HS-27A (cell line): ENCODE results near the gene BRD8.
"Not testable (repeated sequence)": the region's sequence is repeated elsewhere in the genome, so short reads cannot be mapped to it uniquely, and the experiment has no call there.

Source experiments
- DNase-seq: peaks from one replicate; pipeline ENCODE4 v3.0.0-alpha.2; 2012; ENCODE audit warnings: low read depth, missing footprints

BRD8 gene

DNA sequence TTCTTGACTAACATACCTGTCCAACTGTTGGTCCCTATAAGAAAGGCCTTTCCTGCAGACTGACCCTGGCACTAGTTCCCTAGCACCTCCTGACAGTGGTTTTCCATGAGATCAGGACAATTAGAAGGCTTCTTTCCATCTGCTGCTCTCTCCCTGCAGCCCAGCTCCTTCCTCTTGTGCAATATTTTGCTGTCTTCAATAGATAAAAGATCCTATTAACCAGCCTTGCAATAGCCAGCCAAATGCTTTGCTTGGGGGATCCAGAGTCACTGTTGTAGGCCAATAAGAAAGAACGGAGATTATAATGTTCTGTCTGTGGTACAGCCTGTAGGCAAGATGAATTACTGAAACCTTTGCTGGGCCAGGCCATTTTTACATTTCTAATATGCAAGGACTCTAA lies 20.8 kb downstream of the BRD8 start:
- DNase-seq = no peak

DNA sequence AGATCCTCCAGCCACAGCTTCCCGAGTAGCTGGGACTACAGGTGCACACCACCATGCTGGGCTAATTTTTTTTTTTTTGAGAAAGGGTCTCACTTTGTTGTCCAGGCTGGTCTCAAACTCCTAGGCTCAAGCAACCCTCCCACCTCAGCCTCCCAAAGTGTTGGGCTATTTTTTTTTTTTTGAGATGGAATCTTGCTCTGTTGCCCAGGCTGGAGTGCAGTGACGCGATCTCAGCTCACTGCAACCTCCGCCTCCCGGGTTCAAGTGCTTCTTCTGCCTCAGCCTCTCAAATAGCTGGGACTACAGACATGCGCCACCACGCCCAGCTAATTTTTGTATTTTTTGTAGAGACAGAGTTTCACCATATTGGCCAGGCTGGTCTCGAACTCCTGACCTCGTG lies 22.5 kb downstream of the BRD8 start:
- not testable (repeated sequence) for DNase-seq

DNA sequence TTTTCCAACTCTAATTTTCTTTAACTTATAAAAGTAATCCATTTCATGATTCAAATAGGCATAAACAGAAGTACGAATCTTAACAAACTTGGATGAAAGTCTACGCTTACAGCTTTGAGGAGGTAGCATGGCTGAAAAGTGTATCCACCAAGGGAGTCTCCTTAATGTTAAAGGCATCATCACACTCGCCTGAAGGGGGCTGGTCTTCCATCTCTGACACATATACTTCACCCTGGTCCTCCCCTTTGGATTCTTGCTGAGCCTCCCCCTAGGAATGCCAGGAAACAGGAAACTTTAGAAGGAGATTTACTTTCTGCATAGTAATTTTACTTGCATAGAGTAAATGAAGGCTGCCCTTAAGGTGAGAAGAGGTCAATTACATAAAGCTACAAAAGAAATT lies 28.9 kb downstream of the BRD8 start:
- DNase-seq = no peak

DNA sequence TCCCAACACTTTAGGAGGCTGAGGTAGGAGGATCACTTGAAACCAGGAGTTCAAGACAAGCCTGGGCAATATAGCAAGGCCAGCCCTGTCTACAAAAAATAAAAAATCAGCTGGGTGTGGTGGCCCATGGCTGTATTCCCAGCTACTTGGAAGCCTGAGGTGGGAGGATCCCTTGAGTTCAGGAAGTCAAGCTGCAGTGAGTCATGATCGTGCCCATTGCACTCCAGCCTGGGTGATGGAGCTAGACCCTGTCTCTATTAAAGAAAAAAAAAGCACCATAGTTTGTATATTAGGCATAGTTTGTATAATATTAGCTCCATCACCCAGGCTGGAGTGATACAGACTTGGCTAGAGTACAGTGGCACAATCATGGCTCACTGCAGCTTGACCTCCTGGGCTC lies 29.6 kb downstream of the BRD8 start:
- peak; percentile 29 for DNase-seq

DNA sequence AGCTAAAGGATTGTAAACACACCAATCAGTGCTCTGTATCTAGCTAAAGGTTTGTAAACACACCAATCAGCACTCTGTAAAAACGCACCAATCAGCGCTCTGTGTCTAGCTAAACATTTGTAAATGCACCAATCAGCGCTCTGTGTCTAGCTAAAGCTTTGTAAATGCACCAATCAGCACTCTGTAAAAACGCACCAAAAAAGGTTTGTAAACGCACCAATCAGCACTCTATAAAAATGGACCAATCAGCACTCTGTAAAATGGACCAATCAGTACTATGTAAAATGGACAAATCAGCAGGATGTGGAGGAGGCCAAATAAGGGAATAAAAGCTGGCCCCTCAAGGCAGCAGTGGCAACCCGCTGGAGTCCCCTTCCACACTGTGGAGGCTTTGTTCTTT lies 34.9 kb downstream of the BRD8 start:
- DNase-seq = not testable (repeated sequence)

DNA sequence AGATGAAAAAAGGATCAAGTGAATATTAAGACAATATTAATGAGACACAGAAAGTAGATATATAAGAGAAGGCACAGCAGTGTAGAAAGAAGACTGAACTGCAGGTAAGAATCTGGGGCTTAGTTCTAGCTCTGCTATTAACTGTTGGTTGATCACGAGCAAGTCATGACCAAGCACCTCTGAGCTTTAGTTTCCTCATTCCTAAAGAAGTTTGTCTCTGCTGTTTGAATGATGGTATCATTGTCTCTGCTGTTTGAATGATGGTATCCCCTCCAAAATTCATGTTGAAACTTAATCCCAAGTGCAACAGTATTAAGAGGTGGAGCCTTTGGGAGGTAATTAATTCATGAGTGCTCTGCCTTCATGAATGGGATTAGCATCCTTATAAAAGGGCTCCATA lies 36.7 kb downstream of the BRD8 start:
- no peak for DNase-seq

DNA sequence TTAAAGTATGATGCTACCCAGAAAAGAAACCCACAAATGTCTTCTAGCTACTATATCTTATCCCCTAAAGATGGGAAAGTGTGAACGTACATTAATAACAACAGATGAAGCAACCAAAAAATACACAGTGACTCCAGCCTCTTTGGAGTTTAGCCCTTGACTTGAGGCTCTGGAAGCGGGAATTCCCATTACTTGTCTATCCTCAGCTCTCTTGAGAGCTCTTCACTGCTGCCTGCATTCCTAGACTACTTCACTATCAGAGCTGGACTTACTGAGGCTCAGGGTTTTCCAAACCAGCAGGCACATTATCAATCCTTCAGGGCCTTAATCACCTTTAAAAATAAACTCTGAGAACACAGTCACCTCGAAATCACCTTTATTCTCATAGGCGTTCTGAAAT lies 38.2 kb downstream of the BRD8 start:
- DNase-seq = no peak

DNA sequence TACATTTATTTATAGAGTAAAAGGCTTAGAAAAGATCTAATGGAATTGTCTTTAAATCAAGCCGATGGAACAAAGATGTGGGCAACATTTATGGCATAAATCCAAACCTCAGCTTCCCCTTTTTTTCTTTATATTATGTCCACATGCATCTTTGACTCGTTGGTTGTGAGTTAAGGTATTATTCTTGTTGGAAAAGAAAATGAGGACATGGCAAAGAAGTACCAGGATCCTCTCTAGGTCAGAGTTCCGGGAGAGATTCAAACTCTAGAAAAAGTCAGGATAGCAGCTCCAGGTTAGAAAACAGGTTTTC lies 38.7 kb downstream of the BRD8 start:
- no peak for DNase-seq

DNA sequence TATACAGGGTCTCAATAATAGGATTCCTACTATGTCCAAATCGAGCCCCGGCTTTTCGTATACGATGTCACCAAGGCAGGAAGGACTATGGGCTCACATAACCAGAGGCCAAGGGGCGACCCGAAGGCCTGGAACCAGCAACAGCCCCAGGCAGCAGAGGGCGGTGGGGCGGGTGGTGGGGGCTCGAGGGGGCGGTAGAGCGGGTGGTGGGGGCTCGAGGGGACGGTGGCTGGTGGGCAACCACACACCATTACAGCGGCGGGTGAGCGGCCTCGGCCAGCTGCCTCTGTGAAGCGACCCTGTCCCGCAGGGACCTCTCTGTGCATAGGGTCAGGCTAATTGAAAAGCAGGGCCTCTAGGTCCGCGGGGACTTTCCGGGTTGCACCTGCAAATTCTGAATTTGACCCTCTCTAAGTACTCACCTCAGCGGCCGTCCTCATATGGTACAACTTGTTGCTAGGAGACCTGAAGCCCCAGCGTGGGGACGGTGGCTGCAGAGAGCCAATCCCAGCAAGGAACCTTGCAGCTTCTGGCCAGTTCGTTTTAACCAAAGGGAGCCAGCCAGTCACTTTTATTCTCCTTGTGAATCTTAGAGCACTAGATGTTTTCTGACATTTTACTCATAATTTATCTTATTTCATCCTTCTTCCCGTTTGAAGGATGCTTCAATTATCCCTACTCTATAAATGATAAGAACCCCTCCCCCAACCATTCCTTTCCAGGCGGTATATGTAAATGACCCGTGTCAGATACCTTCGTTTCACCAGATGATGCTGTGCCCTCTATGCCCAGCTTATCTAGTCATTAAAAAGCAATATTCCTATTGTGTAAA lies 39.3 kb downstream of the BRD8 start, which contains the start of gene NME5:
TSS of gene NME5 (minus strand) at position 480 of the 832 bp plus-strand sequence. CDS start 648 bp downstream, outside the sequence.
- no peak for DNase-seq

DNA sequence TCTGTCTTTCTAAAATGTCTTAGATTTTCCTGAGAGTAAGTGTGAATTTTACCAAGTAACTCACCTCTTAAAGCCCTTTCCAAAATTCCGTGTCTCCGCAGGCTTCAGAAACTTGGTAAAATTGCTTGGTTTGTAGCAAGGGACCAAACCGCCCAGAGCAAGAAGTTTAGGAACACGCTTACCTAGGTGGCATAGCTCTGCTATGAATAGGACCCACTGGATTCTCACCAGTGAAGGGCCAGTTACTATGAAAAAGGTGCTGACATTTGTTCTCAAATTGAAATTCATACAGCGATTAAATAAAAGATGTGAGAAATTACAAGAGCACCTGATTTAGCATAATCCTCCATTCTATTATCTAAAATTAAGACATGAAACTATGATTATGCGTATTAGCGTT lies 45.9 kb downstream of the BRD8 start:
- no peak for DNase-seq

DNA sequence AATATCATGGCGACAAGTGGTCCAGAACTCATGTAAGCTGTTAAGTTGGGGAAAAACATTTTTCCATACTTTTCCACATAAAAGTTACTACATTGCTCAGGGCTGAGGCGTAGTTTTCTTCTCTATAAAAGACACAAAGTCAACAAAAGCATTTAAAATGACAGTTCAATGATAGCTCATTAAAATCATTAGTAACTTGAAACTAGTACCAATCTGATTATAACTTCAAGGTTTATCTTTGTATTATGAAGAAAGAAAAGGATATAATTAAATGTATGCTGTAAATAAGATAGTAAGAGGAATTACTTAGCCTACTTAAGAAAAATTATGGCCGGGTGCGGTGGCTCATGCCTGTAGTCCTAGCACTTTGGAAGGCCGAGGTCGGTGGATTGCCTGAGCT lies 49.1 kb downstream of the BRD8 start:
- no peak for DNase-seq

DNA sequence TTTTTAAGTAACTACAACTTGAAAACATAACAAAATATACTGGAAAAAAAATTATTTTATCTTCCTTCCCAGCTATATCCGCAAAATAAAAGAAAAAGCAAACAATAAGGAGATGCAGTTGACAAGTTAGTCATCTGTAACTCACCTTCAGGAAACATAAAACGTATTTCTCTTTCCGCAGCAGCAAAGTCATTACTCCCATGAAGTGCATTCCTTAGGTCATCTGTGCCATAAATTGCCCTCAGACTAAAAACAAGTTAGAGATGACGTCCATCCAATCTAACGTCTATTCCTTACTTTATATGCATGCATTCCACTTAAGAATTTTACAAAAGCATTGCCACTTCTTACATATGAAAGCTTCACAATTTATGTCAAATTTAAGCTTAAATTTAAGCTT lies 50.1 kb downstream of the BRD8 start:
- DNase-seq = no peak

DNA sequence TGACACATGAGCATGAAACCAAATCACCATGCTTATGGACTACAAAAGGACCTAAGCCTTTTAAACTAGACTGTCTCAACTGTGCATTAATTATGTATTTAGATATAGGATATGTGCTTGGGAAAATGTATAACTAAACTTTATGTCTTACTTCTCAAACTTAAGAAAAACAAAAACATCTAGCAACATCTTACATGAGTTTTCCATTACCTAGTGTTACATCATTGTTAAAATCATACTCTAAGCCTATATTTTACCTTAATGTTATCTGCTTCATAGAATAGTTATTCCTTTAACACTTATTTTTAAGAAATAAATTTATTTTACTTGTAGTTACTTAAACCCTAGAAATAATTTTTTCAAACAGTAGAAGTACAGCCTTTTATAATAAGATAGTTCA lies 63.2 kb downstream of the BRD8 start:
- no peak for DNase-seq

DNA sequence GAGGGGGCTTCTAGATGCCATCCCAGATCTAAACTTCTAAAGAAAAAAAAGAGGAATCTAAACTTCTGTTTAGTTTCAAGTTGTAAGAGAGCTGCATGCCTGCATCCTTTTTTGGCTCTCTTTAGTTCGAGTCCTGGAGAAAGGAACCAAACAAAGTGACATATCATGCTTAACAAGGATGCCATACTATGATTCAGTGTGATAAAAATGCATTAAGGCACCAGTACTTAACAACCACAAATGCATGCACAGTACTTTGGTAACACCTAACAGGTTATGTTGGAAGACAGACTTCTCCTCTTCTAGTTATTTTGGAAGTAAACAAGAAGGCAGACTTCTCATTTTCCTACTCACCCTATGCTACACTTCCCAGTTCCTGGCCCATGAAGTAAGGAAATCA lies 66.5 kb downstream of the BRD8 start:
- DNase-seq = peak; percentile 4

DNA sequence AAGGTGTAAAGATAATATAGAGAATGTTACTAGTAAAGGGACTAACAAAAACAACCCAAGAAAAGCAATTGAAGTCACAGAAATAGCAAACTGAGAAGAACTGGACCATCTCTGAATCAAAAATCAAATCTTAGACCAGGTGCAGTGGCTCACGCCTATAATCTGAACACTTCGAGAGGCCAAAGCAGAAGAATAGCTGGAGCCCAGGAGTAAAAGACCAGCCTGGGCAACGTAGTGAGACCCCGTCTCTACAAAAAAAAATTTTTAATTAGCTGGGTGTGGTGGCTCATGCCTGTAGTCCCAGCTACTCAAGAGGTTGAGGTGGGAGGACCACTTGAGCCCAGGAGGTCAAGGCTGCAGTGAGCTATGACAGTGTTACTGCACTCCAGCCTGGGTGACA lies 67.2 kb downstream of the BRD8 start:
- DNase-seq = no peak

DNA sequence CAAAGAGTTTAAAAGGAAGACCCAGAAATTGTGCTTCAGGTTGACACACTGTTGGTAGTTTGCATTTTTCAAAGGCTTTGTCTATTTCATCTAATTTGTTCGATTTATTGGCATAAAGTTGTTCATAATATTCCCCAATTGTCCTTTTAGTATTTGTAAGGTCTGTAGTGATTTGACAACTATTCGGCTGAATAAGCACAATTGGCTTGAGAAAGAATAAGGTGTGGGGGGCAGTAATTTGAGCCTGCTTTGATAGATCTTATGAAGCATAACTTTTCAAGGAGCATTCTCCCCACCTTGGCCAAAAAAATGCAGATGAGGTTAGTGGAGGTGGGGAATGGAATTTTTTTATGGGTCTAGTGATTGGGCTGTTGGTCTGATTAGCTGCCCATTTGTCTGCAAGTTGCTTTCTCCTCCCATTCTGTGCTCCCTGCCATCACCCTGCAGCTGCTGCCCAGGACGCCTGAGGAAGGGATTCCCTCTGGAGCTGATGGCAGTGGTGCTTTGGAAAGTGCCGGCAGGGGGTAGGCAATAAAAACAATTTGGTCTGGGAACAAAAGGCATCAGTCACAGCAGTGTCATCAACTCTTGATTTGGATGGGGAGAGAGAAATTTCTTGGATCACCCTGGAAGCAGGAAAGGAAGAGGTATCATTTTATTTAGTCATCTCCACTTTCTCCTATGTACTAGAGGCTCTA lies 68.0 kb downstream of the BRD8 start:
- no peak for DNase-seq

DNA sequence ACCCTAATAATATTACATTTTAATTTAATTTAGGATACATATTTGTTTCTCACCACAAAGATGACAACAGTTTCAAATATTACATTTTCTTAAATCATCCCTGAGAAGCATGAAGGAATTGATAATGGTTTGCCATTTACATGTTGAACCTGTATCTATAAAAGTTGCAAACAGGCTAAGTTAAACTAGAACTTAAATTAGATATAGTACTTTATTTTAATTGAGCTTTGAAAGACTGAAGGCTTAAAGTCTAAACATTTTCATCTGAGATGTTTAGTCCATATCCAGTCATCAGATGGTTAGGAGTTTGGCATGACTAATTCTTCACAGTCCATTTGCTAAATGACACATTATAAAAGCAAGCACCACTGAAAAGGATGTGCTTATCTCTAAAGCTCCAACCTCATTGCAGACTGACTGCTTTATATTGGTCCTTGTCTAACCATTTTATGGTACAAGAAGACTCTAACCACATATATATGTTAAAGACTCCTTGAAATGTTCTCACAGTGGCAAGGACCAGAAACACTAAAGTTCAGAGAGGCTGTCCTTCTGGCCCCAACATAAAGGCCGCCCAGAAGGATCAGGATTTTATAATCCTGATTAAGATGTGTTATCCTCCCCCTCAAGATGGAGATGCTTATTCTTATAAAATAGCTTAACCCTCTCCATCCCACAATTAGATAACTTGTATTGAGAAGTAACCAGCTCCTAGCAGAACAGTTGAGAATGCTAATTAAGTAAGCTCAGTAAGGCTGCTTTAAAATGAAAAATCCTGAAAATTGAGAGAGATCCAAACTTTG lies 68.8 kb downstream of the BRD8 start:
- no peak for DNase-seq

DNA sequence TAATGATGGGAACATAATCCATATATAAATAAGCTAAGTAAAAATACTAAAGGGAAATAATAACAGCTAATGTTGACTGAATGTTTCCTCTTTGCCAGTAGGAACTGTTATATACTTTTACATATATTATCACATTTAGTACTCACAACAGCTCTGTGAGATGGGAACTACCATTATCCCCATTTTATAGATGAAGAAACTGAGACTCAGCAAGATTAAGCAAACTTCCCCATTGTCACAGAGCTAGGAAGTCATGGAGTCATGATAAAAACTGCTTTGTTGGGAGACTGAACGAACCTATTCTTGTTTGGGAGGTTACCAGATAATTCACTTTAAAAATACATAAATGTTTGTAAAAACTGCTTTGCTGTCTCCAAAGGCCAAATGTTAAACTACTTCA lies 71.2 kb downstream of the BRD8 start:
- DNase-seq = no peak

DNA sequence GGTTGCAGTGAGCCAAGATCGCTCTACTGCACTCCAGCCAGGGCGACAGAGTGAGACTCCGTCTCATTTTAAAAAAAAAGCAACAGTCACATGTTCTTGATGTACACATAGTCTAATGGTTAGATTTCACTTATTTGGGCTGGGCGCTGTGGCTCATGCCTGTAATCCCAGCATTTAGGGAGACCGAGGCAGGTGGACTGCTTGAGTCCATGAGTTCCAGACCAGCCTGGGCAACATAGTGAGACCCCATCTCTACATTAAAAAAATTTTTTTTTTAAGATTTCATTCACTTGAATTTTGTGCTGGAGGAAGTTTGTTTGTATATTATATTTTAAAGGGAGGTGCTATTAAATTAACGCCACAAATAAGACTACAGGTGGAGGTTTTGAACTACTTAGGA lies 72.7 kb downstream of the BRD8 start:
- no peak for DNase-seq

DNA sequence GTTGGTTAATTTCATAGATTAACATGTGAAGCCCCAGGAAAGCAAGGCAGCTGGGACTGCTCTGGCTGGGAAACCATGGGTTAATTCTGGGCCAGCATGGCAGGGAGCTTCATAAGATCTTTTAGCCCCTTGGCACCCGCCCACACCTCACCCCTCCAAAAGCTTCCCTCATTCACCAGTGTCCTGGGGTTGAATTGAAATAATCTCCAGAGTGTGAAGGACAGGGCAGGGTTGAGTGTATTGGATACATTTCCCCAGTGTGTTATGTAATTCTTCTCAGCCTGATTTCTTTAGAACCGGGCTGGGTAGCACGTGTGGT lies 75.2 kb downstream of the BRD8 start:
- no peak for DNase-seq

DNA sequence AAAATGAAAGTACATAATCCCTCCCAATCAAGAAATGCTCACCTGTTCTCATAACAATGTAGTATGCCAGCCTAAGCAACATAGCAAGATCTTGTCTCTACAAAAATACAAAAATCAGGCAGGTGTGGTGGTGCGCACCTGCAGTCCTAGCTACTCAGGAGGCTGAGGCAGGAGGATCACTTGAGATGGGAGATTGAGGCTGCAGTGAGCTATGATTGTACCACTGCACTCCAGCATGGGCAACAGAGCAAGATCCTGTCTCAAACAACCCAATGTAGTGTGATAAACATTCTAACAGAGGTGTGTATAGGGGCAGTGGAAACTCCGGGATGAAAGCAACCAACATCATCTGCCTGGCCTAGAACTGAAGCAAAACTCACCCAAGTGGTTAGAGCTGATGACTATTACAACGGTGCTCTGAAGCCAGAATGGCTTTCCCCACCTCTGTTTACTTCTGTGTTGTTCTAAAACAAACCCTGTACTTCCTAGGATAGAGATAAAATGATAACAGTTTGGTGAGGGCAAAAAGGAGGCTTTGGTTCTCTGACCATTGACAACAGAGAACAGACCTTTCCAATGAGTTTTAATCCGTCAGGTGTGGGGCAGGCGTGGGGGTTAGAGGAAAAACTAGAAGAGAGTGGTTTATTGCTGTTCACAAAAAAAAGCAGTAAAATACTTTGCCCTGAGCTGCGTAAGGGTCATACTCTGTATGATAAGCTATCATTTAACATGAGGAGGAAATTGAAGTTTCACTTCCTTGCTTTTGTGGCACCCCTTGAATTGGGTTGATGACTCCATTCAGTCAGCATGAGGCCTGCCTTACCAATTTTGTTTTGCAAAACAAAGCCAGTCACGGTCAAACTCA lies 75.7 kb downstream of the BRD8 start:
- DNase-seq = no peak
